Astrocyte (in vitro differentiated cells and primary cell): ENCODE data around the gene CAPZA2. TPM values are rescaled to one million over a fixed set of nuclear protein-coding genes. Genes with fewer than 3 reads are reported as not detected.
"Not testable (repeated sequence)": the region's sequence is repeated elsewhere in the genome, so short reads cannot be mapped to it uniquely, and the experiment has no call there.

Experiments
- DNase-seq: peaks from one replicate; pipeline ENCODE4 v3.0.0-alpha.2; 2010; ENCODE audit warnings: low read depth
- FAIRE-seq: peaks from 2 replicates; lab custom pipeline; 2011; peaks lifted over from hg19 to GRCh38; lab: Jason Lieb, UNC
- H2AFZ ChIP-seq: 2 replicates; pipeline ENCODE4 v1.6.0; 2012; ENCODE audit warnings: low read depth, low read length, inconsistent platforms
- H3K27ac ChIP-seq: 2 replicates; pipeline ENCODE4 v1.5.1; 2011; ENCODE audit warnings: low read depth, low read length, inconsistent platforms
- H3K27me3 ChIP-seq: 2 replicates; pipeline ENCODE4 v1.6.0; 2011; ENCODE audit warnings: low read length, inconsistent platforms; ENCODE audit not compliant: insufficient read depth
- H3K36me3 ChIP-seq: 2 replicates; pipeline ENCODE4 v1.5.1; 2011; ENCODE audit warnings: low read length, inconsistent platforms; ENCODE audit not compliant: insufficient read depth
- H3K4me1 ChIP-seq: 2 replicates; pipeline ENCODE4 v1.5.1; 2011; ENCODE audit warnings: low read length, inconsistent platforms; ENCODE audit not compliant: insufficient read depth
- H3K4me2 ChIP-seq: 2 replicates; pipeline ENCODE4 v1.6.0; 2012; ENCODE audit warnings: low read length, inconsistent platforms
- H3K4me3 ChIP-seq: 2 replicates; pipeline ENCODE4 v1.5.1; 2011; ENCODE audit warnings: low read depth, mild to moderate bottlenecking, low read length, inconsistent platforms; ENCODE audit not compliant: insufficient read depth
- H3K79me2 ChIP-seq: 2 replicates; pipeline ENCODE4 v1.6.0; 2012; ENCODE audit warnings: mild to moderate bottlenecking, low read length, inconsistent platforms; ENCODE audit not compliant: insufficient read depth
- H3K9ac ChIP-seq: 2 replicates; pipeline ENCODE4 v1.6.0; 2012; ENCODE audit warnings: mild to moderate bottlenecking, low read length, inconsistent platforms
- H3K9me3 ChIP-seq: 2 replicates; pipeline ENCODE4 v1.5.1; 2012; ENCODE audit warnings: low read depth, mild to moderate bottlenecking, low read length, inconsistent platforms; ENCODE audit not compliant: insufficient read depth
- H4K20me1 ChIP-seq: 2 replicates; pipeline ENCODE4 v1.6.0; 2012; ENCODE audit warnings: low read length, inconsistent platforms; ENCODE audit not compliant: insufficient read depth
- H3K27ac Mint-ChIP-seq: one replicate; pipeline ENCODE4 v1.8.0; 2021; ENCODE audit warnings: mild to moderate bottlenecking, mixed read lengths; ENCODE audit not compliant: unreplicated experiment
- H3K27me3 Mint-ChIP-seq: one replicate; pipeline ENCODE4 v1.8.0; 2021; ENCODE audit warnings: low read depth, mixed read lengths; ENCODE audit not compliant: unreplicated experiment
- H3K36me3 Mint-ChIP-seq: one replicate; pipeline ENCODE4 v1.8.0; 2021; ENCODE audit warnings: low read depth, mixed read lengths; ENCODE audit not compliant: unreplicated experiment
- H3K4me1 Mint-ChIP-seq: one replicate; pipeline ENCODE4 v1.8.0; 2021; ENCODE audit warnings: low read depth, mixed read lengths; ENCODE audit not compliant: unreplicated experiment
- H3K4me3 Mint-ChIP-seq: one replicate; pipeline ENCODE4 v1.8.0; 2021; ENCODE audit warnings: mild to moderate bottlenecking, moderate library complexity, mixed read lengths; ENCODE audit not compliant: unreplicated experiment
- H3K9me3 Mint-ChIP-seq: one replicate; pipeline ENCODE4 v1.8.0; 2021; ENCODE audit warnings: mild to moderate bottlenecking, mixed read lengths; ENCODE audit not compliant: unreplicated experiment
- CTCF ChIP-seq: IDR thresholded peaks from 2 replicates; pipeline ENCODE4 v1.5.1; 2011; ENCODE audit warnings: low read depth, mild to moderate bottlenecking, inconsistent platforms, low read length, moderate library complexity; ENCODE audit not compliant: insufficient read depth
- EZH2 ChIP-seq: IDR thresholded peaks from 2 replicates; pipeline ENCODE4 v1.6.1; 2012; ENCODE audit warnings: mild to moderate bottlenecking, low read length, inconsistent platforms; ENCODE audit not compliant: insufficient read depth
- total RNA-seq: library from RNA; stranded (reverse); gene quantifications from 2 replicates; pipeline ENCODE4 v1.2.1, GENCODE V29; 2021

The CAPZA2 gene
- total RNA-seq, 1 donor from 2014 or later: 261 TPM

- no peak overlapping the region for H3K27ac Mint-ChIP-seq
- Histone ChIP-seq H3K36me3 (no peaks in the 10 kb centered on the region), H2AFZ (no peak overlapping the region), H3K27me3 (no peaks in the 10 kb centered on the region), H3K9me3 (no peaks in the 10 kb centered on the region), H3K27ac (no peak overlapping the region), H4K20me1 (no peaks in the 10 kb centered on the region), H3K4me1 (no peaks in the 10 kb centered on the region), H3K79me2 (no peaks in the 10 kb centered on the region), H3K4me2 (no peak overlapping the region), H3K4me3 (no peak overlapping the region), H3K9ac (no peak overlapping the region)
- DNase-seq (no peak), FAIRE-seq (no peak)
- no peak overlapping the region for H3K4me3 Mint-ChIP-seq
- H3K27me3 Mint-ChIP-seq: peaks cover 2% of the 10 kb centered on the region
- H3K9me3 Mint-ChIP-seq: no peaks in the 10 kb centered on the region
- TF ChIP-seq CTCF (no peak), EZH2 (no peak)
- H3K4me1 Mint-ChIP-seq: peaks cover 2% of the 10 kb centered on the region
- H3K36me3 Mint-ChIP-seq: no peaks in the 10 kb centered on the region
Measured at GRCh38 chr7:116934580-116934979, 72.2 kb downstream of the CAPZA2 start.

GRCh38 chr7:116936844-116937243 is 74.5 kb downstream of the CAPZA2 start:
- not testable (repeated sequence) for H3K4me3 Mint-ChIP-seq, H3K27me3 Mint-ChIP-seq, H3K4me1 ChIP-seq, H3K9me3 ChIP-seq, H3K27ac ChIP-seq, DNase-seq, H3K79me2 ChIP-seq, H2AFZ ChIP-seq, H3K9ac ChIP-seq, H3K36me3 ChIP-seq, H3K4me3 ChIP-seq, H3K27ac Mint-ChIP-seq, H3K27me3 ChIP-seq, H4K20me1 ChIP-seq, H3K4me2 ChIP-seq, H3K4me1 Mint-ChIP-seq, FAIRE-seq, H3K9me3 Mint-ChIP-seq, H3K36me3 Mint-ChIP-seq

- Mint-ChIP-seq H3K27me3 (peaks cover 2% of the 10 kb centered on the region), H3K4me3 (no peak overlapping the region), H3K36me3 (no peaks in the 10 kb centered on the region), H3K9me3 (no peaks in the 10 kb centered on the region), H3K4me1 (peaks cover 9% of the 10 kb centered on the region), H3K27ac (no peak overlapping the region)
- H3K4me2 ChIP-seq: no peak overlapping the region
- H3K27me3 ChIP-seq: no peaks in the 10 kb centered on the region
- no peaks in the 10 kb centered on the region for H4K20me1 ChIP-seq
- H3K79me2 ChIP-seq: no peaks in the 10 kb centered on the region
- no peaks in the 10 kb centered on the region for H3K9me3 ChIP-seq
- no peaks in the 10 kb centered on the region for H3K36me3 ChIP-seq
- DNase-seq (no peak), FAIRE-seq (no peak)
- H3K4me1 ChIP-seq: no peaks in the 10 kb centered on the region
- no peak overlapping the region for H3K9ac ChIP-seq
- H3K27ac ChIP-seq: no peak overlapping the region
- no peak overlapping the region for H3K4me3 ChIP-seq
- TF ChIP-seq CTCF: no peak
- TF ChIP-seq EZH2: no peak
- H2AFZ ChIP-seq: no peak overlapping the region
Measured at GRCh38 chr7:116938678-116939077, 76.3 kb downstream of the CAPZA2 start.
